Measurements from ENCODE around the gene TMED4. TPM values are rescaled to one million over a fixed set of nuclear protein-coding genes. Genes with fewer than 3 reads are reported as not detected.

The TMED4 gene
- total and polyA plus RNA-seq, 2 experiments from 2014 or later, result 43.5 to 98.5 TPM

- H3F3A ChIP-seq (replicated peaks; ENCODE audit: low read depth), result no peaks in the 10 kb centered on the region
- H3K4me1 Mint-ChIP-seq, result no peaks in the 10 kb centered on the region; the same call in 2 of the 3 replicates
- no peaks in the 10 kb centered on the region for H3K9me2 ChIP-seq (ENCODE audit: insufficient read depth)
- no peaks in the 10 kb centered on the region; the same call in 2 of the 3 replicates for H3K36me3 Mint-ChIP-seq (ENCODE audit: low read depth)
- no peaks in the 10 kb centered on the region for H3K9me3 Mint-ChIP-seq
- no peaks in the 10 kb centered on the region for H3K27me3 ChIP-seq (ENCODE audit: insufficient read depth)
- ATAC-seq (no peak), DNase-seq (ENCODE audit: low spot score) (no peak)
- no peaks in the 10 kb centered on the region for H4K20me1 ChIP-seq (replicated peaks; ENCODE audit: insufficient read depth)
- H3K27me3 Mint-ChIP-seq (ENCODE audit: insufficient read depth, low read depth, poor library complexity), result peaks cover 15% of the 10 kb centered on the region
- no peak overlapping the region for H3K27ac Mint-ChIP-seq
- H3K4me1 ChIP-seq (ENCODE audit: insufficient read depth), result no peaks in the 10 kb centered on the region
- H2AFZ ChIP-seq, result no peak overlapping the region
- no peaks in the 10 kb centered on the region for H3K79me2 ChIP-seq (replicated peaks; ENCODE audit: insufficient read depth)
- H3K36me3 ChIP-seq (ENCODE audit: insufficient read depth), result no peaks in the 10 kb centered on the region
- H3K4me2 ChIP-seq, result no peak overlapping the region
- no peak overlapping the region for H3K27ac ChIP-seq (ENCODE audit: low read depth)
- no peak overlapping the region for H3K4me3 Mint-ChIP-seq
- no peak overlapping the region for H3K4me3 ChIP-seq
- no peak for TF ChIP-seq JUNB (IDR thresholded peaks at IDR 0.05; ENCODE audit: unreplicated experiment)
- TF ChIP-seq EZH2phosphoT487 (IDR thresholded peaks at IDR 0.05; ENCODE audit: unreplicated experiment), result no peak
- TF ChIP-seq, protein P1, sequence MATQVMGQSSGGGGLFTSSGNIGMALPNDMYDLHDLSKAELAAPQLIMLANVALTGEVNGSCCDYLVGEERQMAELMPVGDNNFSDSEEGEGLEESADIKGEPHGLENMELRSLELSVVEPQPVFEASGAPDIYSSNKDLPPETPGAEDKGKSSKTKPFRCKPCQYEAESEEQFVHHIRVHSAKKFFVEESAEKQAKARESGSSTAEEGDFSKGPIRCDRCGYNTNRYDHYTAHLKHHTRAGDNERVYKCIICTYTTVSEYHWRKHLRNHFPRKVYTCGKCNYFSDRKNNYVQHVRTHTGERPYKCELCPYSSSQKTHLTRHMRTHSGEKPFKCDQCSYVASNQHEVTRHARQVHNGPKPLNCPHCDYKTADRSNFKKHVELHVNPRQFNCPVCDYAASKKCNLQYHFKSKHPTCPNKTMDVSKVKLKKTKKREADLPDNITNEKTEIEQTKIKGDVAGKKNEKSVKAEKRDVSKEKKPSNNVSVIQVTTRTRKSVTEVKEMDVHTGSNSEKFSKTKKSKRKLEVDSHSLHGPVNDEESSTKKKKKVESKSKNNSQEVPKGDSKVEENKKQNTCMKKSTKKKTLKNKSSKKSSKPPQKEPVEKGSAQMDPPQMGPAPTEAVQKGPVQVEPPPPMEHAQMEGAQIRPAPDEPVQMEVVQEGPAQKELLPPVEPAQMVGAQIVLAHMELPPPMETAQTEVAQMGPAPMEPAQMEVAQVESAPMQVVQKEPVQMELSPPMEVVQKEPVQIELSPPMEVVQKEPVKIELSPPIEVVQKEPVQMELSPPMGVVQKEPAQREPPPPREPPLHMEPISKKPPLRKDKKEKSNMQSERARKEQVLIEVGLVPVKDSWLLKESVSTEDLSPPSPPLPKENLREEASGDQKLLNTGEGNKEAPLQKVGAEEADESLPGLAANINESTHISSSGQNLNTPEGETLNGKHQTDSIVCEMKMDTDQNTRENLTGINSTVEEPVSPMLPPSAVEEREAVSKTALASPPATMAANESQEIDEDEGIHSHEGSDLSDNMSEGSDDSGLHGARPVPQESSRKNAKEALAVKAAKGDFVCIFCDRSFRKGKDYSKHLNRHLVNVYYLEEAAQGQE (IDR thresholded peaks at IDR 0.05; ENCODE audit: unreplicated experiment), result no peak
- TF ChIP-seq NANOG (IDR thresholded peaks at IDR 0.05; ENCODE audit: borderline replicate concordance), result no peak
- no peak for TF ChIP-seq ZNF331 (CRISPR knock-in tag; IDR thresholded peaks at IDR 0.05; ENCODE audit: low read depth)
- no peak for TF ChIP-seq STAT1 (IDR thresholded peaks at IDR 0.05; ENCODE audit: unreplicated experiment)
- TF ChIP-seq ZNF114 (CRISPR knock-in tag; IDR thresholded peaks at IDR 0.05), result no peak
Observed at GRCh38 chr7:44536090-44536489, 45.9 kb downstream of the TMED4 start.

DNA sequence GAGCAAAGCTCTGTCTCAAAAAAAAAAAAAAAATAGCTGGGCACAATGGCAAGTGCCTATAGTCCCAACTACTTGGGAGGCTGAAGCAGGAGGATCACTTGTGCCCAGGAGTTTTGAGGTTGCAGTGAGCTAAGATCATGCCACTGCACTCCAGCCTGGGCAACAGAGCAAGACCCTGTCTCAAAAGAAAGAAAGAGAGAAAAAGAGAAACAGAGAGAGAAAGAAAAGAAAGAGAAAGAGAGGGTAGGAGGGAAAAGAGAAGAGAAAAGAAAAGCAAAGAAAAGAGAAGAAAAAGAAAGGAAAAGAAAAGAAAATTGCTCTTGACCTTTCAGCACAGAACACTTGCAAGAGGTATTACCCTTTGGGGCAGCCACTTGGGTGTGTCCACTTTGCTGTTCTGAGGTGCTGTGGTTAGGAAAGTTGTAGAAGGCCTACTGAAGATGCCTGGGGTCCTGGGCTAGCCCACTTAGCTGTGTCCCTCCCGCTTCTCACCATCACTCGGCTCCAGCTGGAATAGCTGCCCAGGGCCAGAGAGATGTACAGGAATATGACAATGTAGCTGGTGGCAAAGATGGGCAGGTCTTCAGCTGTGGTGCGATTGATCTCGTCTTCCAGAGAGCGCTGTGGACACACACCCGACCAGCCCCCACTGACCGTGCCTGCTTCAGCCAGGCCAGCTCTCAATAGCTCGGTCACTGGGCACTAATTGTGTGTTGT is 46.5 kb downstream of the TMED4 start:
- Histone ChIP-seq H3K36me3 (ENCODE audit: insufficient read depth) (no peaks in the 10 kb centered on the region), H3K27me3 (ENCODE audit: insufficient read depth) (no peaks in the 10 kb centered on the region), H3K9me2 (ENCODE audit: insufficient read depth) (no peaks in the 10 kb centered on the region), H3K4me3 (no peak overlapping the region), H4K20me1 (replicated peaks; ENCODE audit: insufficient read depth) (no peaks in the 10 kb centered on the region), H3K79me2 (replicated peaks; ENCODE audit: insufficient read depth) (no peaks in the 10 kb centered on the region), H2AFZ (no peak overlapping the region), H3F3A (replicated peaks; ENCODE audit: low read depth) (no peaks in the 10 kb centered on the region), H3K27ac (ENCODE audit: low read depth) (no peak overlapping the region), H3K4me1 (ENCODE audit: insufficient read depth) (no peaks in the 10 kb centered on the region), H3K4me2 (no peak overlapping the region)
- Mint-ChIP-seq H3K27ac (no peak overlapping the region), H3K36me3 (ENCODE audit: low read depth) (no peaks in the 10 kb centered on the region; the same call in 2 of the 3 replicates), H3K9me3 (no peaks in the 10 kb centered on the region), H3K4me3 (no peak overlapping the region), H3K27me3 (ENCODE audit: insufficient read depth, low read depth, poor library complexity) (peaks cover 15% of the 10 kb centered on the region), H3K4me1 (no peaks in the 10 kb centered on the region; the same call in 2 of the 3 replicates)
- ATAC-seq, result no peak
- TF ChIP-seq CREB1 (CRISPR knock-in tag; IDR thresholded peaks at IDR 0.05; ENCODE audit: low read depth) (no peak), STAT1 (IDR thresholded peaks at IDR 0.05; ENCODE audit: unreplicated experiment) (no peak), POLR2AphosphoS5 (IDR thresholded peaks at IDR 0.05; ENCODE audit: low read depth) (no peak)
- TF ChIP-seq, protein P1 (IDR thresholded peaks at IDR 0.05; ENCODE audit: unreplicated experiment), result no peak
- DNase-seq (ENCODE audit: low spot score), result no peak
